Smooth muscle cell (in vitro differentiated cells): ENCODE measurements around the gene TNFSF12. TPM values are rescaled to one million over a fixed set of nuclear protein-coding genes. Genes with fewer than 3 reads are reported as not detected.

ENCODE experiments used
- DNase-seq: peaks from one replicate; lab custom pipeline; 2025; ENCODE audit not compliant: unreplicated experiment; lab: John Stamatoyannopoulos, UW
- H2AFZ ChIP-seq: fragments of 200-600 bp; sonication (generic); 2 replicates; pipeline ENCODE4 v1.6.0; 2016; ENCODE audit warnings: antibody characterized with exemption, low read depth, mild to moderate bottlenecking
- H3F3A ChIP-seq: fragments of 200-600 bp; sonication (generic); 2 replicates; pipeline ENCODE4 v1.6.0; 2017; ENCODE audit warnings: antibody characterized with exemption, low read depth
- H3K27ac ChIP-seq: fragments of 200-600 bp; sonication (generic); 2 replicates; pipeline ENCODE4 v1.5.1; 2016; ENCODE audit warnings: low read depth, mild to moderate bottlenecking
- H3K27me3 ChIP-seq: fragments of 200-600 bp; sonication (generic); 2 replicates; pipeline ENCODE4 v1.6.1; 2016; ENCODE audit warnings: low read depth, mild to moderate bottlenecking
- H3K36me3 ChIP-seq: fragments of 200-600 bp; sonication (generic); 2 replicates; pipeline ENCODE4 v1.5.1; 2016; ENCODE audit warnings: low read depth
- H3K4me1 ChIP-seq: fragments of 200-600 bp; sonication (generic); 2 replicates; pipeline ENCODE4 v1.5.1; 2016; ENCODE audit warnings: low read depth
- H3K4me2 ChIP-seq: fragments of 200-600 bp; sonication (generic); 2 replicates; pipeline ENCODE4 v1.6.0; 2016; ENCODE audit warnings: mild to moderate bottlenecking
- H3K4me3 ChIP-seq: fragments of 200-600 bp; sonication (generic); 2 replicates; pipeline ENCODE4 v1.5.1; 2016; ENCODE audit warnings: mild to moderate bottlenecking
- H3K79me2 ChIP-seq: fragments of 200-600 bp; sonication (generic); 2 replicates; pipeline ENCODE4 v1.6.0; 2016; ENCODE audit warnings: low read depth, mild to moderate bottlenecking
- H3K9ac ChIP-seq: fragments of 200-600 bp; sonication (generic); 2 replicates; pipeline ENCODE4 v1.6.0; 2016; ENCODE audit warnings: low read depth
- H3K9me3 ChIP-seq: fragments of 200-600 bp; sonication (generic); replicated peaks from 2 replicates; pipeline ENCODE4 v1.5.1; 2016; ENCODE audit warnings: low read depth
- H4K20me1 ChIP-seq: fragments of 200-600 bp; sonication (generic); 2 replicates; pipeline ENCODE4 v1.6.0; 2016; ENCODE audit warnings: low read depth
- WGBS: methylation state at CpG from one replicate; pipeline ENCODE4 v1.1.7; 2016; ENCODE audit warnings: low lambda C conversion rate; 5-methylcytosine and 5-hydroxymethylcytosine counted together
- polyA plus RNA-seq: library from polyadenylated mRNA; unstranded; fragments of >200 nt; fragmentation: Nextera tagmentation; extraction: Ambion mirVana; gene quantifications from 2 replicates; pipeline ENCODE4 v1.2.1, GENCODE V29; 2016
- total RNA-seq: library from RNA; depleted of rRNA; stranded (reverse); fragments of >200 nt; gene quantifications from 2 replicates; pipeline ENCODE4 v1.2.3, GENCODE V29; 2014
- TF ChIP-seq, protein P1 (sequence below): fragments of 200-600 bp; sonication (generic); IDR thresholded peaks from 2 replicates; pipeline ENCODE4 v1.5.1; 2017; ENCODE audit warnings: borderline replicate concordance, mild to moderate bottlenecking, antibody characterized with exemption; ENCODE audit not compliant: insufficient read depth, poor library complexity, severe bottlenecking

The TNFSF12 gene
- total and polyA plus RNA-seq, 2 experiments from 2014 or later = 6.2 to 13.6 TPM

DNA sequence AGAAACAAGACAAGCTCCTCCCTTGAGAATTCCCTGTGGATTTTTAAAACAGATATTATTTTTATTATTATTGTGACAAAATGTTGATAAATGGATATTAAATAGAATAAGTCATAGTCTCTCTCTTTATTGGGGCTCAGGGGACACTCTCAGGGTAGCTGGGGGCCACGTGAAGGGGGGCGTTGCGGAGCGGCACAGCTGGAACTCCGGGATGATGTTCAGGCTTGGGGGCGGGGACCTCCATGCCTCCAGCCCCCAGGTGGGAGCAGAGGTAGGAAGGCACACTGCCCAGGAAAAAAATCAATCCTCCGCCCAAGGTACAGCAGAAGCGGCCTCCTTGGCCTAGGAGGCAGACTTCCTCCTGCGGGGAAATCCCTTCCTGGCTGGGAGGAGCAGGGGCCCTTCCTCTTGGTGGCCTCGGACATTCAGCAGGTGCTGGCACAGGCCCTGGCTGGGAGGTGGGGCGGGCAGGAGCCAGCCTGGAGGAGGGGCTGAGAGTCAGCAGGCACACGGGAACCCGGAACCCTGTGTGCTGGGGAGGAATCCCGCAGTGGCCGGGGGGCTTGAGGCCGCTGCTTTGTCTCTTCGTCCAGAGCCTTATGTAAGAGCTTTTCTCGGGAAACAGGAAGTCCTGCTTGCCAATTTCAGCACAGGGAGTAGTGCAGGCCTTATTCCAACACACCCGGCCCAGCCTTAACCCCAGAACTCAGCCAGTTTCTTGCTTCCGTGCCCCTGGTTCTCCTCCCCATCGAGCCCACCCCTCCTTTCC is 9.1 kb downstream of the TNFSF12 start:
- TF ChIP-seq, protein P1, sequence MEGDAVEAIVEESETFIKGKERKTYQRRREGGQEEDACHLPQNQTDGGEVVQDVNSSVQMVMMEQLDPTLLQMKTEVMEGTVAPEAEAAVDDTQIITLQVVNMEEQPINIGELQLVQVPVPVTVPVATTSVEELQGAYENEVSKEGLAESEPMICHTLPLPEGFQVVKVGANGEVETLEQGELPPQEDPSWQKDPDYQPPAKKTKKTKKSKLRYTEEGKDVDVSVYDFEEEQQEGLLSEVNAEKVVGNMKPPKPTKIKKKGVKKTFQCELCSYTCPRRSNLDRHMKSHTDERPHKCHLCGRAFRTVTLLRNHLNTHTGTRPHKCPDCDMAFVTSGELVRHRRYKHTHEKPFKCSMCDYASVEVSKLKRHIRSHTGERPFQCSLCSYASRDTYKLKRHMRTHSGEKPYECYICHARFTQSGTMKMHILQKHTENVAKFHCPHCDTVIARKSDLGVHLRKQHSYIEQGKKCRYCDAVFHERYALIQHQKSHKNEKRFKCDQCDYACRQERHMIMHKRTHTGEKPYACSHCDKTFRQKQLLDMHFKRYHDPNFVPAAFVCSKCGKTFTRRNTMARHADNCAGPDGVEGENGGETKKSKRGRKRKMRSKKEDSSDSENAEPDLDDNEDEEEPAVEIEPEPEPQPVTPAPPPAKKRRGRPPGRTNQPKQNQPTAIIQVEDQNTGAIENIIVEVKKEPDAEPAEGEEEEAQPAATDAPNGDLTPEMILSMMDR = no peak
- Histone ChIP-seq H3K27me3 (no peaks in the 10 kb centered on the region), H3K4me1 (peaks cover 25% of the 10 kb centered on the region), H4K20me1 (no peaks in the 10 kb centered on the region), H3F3A (peaks cover 5% of the 10 kb centered on the region), H3K36me3 (no peaks in the 10 kb centered on the region), H2AFZ (no peak overlapping the region), H3K27ac (no peak overlapping the region), H3K79me2 (peaks cover 10% of the 10 kb centered on the region), H3K4me2 (no peak overlapping the region), H3K4me3 (no peak overlapping the region), H3K9ac (no peak overlapping the region), H3K9me3 (no peaks in the 10 kb centered on the region)
- 51% methylated on average over 21 of the region's 21 CpGs for WGBS
- DNase-seq = no peak

DNA sequence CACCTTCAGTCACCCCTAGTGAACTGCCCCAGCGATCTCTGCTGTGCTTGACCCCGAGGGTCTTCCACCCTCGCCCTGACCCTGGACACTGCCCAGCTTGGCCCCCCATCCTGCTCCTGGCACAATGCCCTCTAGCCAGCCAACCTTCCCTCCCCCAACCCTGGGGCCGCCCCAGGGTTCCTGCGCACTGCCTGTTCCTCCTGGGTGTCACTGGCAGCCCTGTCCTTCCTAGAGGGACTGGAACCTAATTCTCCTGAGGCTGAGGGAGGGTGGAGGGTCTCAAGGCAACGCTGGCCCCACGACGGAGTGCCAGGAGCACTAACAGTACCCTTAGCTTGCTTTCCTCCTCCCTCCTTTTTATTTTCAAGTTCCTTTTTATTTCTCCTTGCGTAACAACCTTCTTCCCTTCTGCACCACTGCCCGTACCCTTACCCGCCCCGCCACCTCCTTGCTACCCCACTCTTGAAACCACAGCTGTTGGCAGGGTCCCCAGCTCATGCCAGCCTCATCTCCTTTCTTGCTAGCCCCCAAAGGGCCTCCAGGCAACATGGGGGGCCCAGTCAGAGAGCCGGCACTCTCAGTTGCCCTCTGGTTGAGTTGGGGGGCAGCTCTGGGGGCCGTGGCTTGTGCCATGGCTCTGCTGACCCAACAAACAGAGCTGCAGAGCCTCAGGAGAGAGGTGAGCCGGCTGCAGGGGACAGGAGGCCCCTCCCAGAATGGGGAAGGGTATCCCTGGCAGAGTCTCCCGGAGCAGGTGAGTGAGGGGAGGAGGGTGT is 9.9 kb downstream of the TNFSF12 start, which contains the start of gene TNFSF13:
TNFSF13 (plus strand) TSS at position 207 of the 776 bp plus-strand sequence; CDS start at position 497, 290 bp downstream.
- DNase-seq = no peak
- Histone ChIP-seq H3K9ac (no peak within 1 kb of the TSS), H3K4me2 (no peak within 1 kb of the TSS), H3K9me3 (no peaks in the 10 kb centered on the region), H3K36me3 (no peaks in the 10 kb centered on the region), H3K27me3 (no peaks in the 10 kb centered on the region), H2AFZ (no peak within 1 kb of the TSS), H3K79me2 (peaks cover 18% of the 10 kb centered on the region), H3K4me1 (peaks cover 26% of the 10 kb centered on the region), H4K20me1 (no peaks in the 10 kb centered on the region), H3F3A (peaks cover 5% of the 10 kb centered on the region), H3K4me3 (no peak within 1 kb of the TSS), H3K27ac (no peak within 1 kb of the TSS)
- 95% methylated on average over 16 of the region's 16 CpGs for WGBS
- TF ChIP-seq, protein P1 = no peak

DNA sequence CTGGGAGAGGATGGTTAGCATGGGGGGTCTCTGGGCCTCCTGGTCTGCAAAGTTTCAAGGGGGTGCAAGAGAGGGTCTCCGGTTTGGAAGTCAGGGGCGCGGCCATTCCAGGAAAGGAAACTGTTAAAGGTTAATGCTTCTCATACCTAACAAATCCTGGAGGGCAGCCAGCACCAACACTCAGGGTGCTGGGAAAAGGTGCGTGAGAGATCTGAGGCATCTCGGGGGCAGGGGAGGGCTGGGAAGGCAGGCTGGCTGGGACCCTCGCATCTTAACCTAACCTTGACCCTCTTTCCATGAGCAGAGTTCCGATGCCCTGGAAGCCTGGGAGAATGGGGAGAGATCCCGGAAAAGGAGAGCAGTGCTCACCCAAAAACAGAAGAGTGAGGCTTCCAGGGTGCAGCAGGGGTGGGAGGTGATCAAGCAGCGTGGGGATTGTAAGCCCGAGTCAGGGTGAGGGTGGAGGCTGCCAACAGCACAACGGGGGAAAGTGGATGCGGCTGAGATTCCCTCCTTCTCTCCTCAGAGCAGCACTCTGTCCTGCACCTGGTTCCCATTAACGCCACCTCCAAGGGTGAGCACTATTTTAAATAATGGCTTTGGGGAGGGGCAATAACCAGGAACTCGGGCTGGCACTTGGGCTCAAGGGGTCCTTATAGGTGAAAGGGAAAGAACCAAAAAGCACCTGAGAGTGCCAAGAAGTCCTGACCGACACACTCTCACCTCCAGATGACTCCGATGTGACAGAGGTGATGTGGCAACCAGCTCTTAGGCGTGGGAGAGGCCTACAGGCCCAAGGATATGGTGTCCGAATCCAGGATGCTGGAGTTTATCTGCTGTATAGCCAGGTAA is 10.7 kb downstream of the TNFSF12 start:
- Histone ChIP-seq H3F3A (peaks cover 5% of the 10 kb centered on the region), H3K4me1 (peaks cover 26% of the 10 kb centered on the region), H4K20me1 (no peaks in the 10 kb centered on the region), H3K9ac (no peak overlapping the region), H3K27me3 (no peaks in the 10 kb centered on the region), H3K4me3 (no peak overlapping the region), H3K79me2 (peaks cover 26% of the 10 kb centered on the region), H3K9me3 (no peaks in the 10 kb centered on the region), H3K27ac (no peak overlapping the region), H3K4me2 (no peak overlapping the region), H3K36me3 (no peaks in the 10 kb centered on the region), H2AFZ (no peak overlapping the region)
- no peak for DNase-seq
- WGBS = 94% methylated on average over 18 of the region's 18 CpGs
- TF ChIP-seq, protein P1 = no peak
